HPDE6-E6E7 (cell line): Measurements from ENCODE around the gene CGNL1.

Source experiments
- DNase-seq: peaks from one replicate; pipeline ENCODE4 v3.0.0; 2011; ENCODE audit warnings: missing footprints; ENCODE audit errors: extremely low spot score

Gene CGNL1

DNA sequence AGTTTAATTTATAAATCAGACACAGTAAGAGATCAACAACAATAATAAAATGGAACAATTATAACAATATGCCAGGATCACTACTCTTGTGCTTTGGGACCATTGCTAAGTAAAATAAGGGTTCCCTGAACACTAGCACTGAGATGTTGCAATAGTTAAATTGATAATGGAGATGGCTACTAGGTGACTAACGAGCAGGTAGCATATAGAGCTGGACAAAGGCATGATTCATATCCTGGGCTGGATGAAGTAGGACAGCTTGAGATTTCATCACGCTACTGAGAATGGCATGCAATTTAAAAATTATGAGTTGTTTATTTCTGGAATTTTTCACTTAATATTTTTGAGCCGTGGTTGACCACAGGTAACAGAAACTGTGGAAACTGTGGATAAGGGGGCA, 194.7 kb downstream of the CGNL1 start:
- peak; percentile 83 for DNase-seq

DNA sequence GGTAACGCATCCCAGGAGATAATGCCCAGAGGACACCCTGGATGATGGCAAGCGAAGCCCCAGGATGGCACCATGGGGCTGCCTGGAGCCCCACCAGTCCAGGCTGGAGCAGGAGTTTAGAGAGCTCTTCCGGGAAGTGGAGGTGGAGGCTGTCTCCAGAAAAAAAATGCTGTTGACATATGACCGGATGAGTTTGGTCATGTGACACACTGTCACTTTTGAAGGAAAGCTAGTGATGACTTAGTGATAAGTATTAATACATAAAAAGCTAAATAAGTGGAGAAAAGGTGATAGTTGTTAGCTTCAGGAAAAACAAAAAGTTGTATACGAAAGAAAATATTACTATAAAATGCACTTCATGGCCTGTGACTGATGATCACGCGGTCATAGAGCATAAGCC, 195.4 kb downstream of the CGNL1 start:
- no peak for DNase-seq

DNA sequence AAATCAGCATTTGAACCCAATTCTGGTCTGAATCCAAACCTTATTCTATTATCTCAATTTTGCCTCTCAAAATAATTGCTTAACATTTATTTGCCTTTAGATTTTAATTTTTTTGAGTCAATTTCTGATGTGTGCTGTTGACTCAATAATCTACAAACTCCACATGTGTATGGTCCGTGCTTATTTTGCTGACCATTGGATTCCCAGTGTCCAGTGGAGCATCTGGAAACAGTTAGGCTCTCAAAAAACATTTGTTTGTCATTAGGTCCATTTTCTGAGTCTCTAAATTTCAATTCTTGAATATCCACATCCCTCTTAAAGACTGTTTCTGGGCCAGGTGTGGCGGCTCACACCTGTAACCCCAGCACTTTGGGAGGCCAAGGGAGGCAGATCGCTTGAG, 196.2 kb downstream of the CGNL1 start:
- no peak for DNase-seq

DNA sequence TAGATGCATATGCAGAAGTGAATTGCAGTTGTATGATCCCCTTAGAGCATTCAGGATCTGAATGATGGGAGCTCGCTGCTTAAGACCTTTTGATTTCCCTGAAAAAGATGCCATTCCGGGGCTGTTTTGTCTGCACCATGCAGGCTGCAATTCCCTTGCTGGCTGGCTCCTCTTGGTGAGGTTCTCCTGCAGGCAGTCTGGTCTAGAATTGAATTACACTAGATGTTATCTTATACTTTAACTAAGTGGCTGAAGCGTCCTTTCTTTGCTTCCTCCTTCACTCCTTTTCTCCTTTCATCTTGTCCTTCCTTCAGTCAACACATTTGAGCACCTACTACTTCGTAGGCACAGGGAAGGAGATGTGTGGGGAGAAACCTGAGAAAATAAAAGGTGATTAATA, 196.8 kb downstream of the CGNL1 start:
- DNase-seq = no peak

DNA sequence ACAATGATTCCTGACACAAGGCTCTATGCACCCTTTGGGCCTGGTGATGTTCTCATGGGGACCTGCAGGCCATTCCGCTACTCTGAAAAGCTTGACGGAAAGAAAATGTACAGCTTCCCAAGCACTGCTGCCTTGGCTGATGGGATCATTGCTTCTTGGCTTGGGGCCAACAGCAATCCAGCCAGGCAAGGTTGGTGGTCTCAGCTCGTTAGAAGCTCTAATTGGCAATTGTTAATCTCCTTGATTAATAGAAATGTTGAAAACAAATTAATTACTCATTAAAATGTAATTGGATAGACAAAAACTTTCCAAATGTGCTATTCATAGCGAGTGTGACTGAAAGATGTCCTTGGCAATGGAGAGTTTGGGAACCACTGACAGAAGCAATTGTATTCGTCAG, 199.1 kb downstream of the CGNL1 start:
- DNase-seq = no peak

DNA sequence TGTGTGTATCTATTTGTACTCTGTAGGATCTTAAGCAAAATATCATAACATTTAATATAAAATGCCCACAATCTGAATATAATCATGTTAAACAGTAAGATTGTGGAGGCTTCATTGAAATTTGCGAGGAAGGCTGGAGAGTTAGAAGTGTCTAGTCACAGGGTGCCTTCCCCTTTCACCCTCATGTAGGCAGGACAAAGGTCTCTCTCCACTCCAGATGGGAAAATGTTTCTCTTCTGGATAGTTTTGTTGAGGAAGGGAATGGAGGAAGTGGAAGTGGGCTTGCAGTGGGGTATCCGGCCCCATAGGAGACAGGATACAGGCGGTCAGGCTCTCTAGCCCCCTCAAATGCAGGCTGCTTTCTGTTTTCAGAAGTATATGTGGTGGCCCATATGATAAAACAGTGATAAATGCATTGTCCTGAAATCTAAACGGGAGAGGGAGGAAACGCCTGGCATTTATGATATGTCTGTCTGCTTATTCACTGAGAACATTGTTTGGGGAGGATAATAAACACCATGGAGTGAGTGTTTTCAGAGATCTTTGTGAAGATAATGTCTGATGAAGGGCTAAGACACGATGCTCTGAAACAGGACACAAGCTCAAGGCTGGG, 202.1 kb downstream of the CGNL1 start:
- DNase-seq = no peak

DNA sequence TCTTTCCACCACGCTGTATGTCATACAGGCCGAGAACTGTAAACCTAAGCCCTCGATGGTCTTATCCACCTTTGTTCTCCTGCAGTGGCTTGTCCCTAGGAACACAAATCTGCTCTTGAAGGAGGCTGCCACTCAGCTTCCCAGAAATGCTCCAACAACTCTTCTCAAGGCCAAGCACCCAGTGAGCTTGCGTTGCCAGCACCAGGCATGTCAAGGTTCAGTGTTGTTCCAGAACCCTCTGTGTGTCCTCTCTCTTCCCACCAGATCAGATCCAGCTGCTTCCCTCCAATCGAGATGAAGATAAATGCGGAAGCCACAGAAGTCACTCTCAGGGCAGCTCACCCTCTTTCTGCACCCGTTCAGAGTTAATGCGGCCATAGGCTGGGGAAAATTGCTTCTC, 204.1 kb downstream of the CGNL1 start:
- no peak for DNase-seq

DNA sequence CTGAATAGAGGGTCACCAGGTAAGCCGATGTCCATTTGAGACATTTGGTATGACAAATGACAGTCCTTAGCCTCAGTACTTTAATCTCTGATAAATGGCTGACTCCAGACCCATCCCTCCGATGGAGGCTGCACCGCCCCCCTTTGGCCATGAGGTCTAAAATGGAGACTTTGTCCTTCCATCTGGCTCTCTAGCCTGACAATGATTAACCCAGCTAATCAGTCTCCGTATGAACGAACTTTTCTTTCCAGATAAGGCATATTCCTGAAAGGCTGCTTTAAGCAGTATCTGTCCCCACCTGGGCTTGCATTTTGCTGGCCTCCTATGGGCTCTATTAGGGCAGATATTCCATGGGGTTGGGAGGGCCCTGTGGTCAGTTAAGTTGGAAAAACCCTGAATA, 204.6 kb downstream of the CGNL1 start:
- DNase-seq = no peak

DNA sequence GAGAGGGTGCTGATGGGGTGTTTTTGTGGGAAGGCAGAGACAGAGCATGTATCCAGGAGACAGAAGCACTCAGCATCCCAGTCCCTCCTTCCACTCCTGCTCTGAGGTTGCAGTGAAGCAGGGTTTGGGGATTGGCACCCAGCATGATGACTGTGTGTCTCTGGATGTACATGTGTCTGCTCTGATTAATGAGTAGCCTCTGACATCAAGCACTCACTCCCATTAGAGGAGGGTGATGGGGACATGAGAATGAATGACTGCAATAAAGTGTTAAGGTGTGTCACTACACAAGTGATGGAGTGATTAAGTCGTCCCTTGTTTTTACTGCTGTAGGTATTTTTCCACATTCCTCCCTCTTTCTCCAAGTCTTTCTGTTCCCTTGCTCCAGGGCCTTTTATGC, 205.8 kb downstream of the CGNL1 start:
- DNase-seq = no peak

DNA sequence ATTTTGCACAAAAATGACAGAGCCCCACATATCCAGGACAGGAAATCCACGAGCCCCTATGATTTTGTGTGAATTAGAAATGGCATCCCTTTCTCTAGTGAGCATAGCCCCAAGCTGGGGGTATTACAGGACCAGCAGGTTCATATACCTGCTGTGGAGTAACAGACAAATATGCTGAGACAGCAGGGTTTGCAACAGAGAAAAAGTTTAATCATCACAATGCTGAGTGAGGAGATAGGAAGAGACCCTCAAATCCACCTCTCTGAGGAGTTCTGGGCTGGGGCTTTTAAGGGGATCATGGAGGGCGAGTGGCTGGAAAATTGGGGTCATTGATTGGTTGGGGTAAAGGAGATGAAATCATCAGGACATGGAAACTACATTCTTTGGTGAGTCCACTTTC, 207.0 kb downstream of the CGNL1 start:
- DNase-seq = no peak

DNA sequence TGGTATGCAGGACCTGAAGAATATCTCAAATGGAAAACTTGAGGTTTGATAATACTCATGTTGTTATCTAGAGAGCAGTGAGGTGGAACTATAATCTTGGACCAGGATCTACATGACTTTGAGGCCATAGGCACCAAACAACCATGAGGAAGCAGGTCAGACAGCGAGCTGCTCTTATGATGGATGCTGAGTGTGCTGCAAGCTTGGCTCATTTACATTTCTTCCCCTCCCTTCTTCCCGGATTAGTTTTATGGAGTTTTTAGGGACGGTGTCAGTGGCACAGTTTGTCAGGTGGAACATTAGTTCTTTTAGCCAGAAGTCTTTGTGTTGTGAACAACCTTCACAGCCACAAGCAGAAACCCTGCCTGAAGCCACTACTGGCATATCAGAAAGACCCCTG, 207.4 kb downstream of the CGNL1 start:
- DNase-seq = no peak

DNA sequence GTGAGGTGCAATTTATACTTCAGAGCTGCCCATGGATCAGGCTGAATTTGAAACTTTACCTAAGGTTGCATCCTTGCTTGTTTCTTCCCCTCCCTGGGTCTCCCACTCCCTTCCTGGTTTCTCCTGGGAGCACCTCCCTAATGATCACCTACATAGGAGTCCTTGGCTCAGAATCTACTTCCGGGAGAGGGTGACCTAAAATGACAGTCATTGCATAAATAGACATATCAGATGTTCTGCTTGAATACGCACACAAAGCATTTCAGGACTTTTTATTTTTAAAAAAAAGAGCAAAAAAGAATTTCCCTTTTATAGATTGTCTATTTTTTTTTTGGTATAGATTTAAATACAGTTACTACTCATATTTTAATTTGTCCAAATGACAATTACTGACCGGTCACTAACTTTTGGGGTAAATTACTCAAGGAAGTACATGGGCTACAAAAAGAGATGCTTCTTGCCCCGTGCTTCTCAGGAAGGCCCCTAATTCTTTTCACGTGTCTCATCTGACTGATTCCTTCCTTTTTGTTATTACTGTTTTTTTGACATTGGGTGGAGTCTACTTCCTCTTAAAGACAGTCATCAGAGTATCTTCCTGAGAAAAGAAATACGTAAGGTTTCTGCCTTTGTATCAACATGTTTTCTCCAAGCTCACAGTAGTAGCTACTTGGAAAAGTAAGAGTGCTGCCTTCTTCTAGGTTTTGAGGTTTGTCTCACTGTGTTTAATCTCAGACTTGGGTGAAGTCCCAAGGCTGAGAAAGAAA, 210.5 kb downstream of the CGNL1 start:
- DNase-seq = no peak

DNA sequence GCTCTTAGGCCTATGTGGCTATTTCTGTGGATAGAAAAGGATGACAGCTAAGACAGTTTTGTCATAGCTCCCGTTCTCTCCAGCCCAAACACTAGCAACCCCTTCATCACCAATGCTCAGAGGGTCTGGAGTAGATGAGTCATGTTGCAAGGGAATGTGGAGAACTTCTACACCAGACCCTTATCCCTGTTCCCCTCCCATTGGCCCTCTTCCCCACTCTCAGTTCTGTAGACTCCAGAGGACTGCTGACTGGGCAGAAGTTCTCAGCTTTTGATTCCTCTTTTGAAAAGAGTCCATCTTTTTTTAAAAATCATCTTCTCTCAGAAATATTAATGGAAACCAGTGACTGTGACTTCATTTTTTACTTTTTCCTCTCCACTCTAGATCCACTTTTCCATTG, 213.0 kb downstream of the CGNL1 start:
- DNase-seq = no peak

DNA sequence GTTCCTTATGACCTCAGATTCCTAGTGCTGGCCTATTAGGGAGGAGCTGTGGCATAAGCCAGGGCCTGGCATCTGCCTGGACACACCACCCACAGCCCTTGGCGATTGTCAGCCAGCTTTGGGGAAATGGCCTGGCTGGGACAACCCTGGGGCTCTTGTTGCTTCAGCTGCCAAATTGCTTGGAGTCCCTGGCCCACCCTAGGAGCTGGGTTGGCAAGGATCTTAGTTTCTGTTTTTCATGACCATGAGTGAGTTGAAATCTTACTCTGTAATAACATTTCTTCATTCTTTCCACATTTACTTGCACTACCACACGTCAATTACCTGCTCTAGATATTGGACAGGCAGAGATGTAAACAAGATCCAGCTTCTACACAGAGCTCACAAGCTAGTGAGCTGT, 213.4 kb downstream of the CGNL1 start:
- DNase-seq = no peak

DNA sequence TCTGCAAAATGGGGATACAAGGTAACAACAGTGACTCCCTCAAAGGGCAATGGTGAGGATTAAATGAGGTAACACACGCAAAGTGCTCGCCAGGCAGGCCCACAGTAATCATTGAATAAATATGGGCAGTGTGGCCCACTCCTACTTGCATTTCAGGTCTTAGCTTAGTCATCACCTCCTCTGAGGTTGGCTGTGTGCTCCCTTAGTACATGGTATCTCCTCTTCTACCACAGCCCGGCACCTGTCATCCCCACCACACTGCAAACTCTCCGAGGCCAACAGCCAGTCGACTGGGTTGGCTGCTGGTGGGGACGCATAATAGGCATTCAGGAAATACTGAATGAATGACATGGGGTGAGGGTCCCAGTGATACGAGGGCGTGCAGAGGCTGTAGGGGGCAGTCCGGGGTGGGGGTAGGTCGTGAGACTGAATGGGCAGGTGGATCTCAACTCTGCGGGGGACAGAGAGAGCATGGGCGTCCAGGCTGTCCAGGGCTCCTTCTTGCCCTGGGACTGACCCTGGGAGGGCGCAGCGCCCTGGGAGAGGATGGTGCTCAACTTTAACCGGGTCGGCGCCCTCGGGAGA, 215.0 kb downstream of the CGNL1 start:
- peak; percentile 31 for DNase-seq

DNA sequence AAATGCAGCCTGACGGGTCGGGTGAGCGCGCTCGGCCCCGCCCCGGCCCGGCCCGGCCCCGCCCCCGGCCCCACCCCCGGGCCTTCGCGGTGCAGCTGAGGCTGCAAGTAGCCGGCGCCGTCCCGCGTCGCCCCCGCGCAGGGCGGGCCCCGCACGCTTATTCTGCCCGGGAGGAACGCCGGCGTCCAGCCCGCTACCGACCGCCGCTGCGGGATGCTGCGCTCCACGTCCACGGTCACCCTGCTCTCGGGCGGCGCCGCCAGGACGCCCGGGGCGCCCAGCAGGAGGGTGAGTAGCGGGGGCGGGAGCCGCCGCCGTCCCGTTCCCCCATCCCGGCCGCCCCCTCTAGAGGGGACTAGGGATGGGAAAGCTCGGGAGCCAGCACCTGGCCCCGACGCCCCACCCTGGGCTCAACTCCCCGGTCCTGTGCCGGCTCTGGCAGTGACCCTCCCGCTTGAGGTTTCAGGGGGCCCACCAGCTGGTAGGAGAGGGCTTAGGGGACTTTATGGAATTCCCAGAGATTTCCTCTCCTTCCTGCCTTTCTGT, 215.6 kb downstream of the CGNL1 start, which contains the start of gene MYZAP:
Gene MYZAP, plus strand, starts transcription at position 83 of the 546 bp plus-strand sequence. Its CDS starts 131 bp downstream, at position 214.
- DNase-seq = peak; percentile 64

DNA sequence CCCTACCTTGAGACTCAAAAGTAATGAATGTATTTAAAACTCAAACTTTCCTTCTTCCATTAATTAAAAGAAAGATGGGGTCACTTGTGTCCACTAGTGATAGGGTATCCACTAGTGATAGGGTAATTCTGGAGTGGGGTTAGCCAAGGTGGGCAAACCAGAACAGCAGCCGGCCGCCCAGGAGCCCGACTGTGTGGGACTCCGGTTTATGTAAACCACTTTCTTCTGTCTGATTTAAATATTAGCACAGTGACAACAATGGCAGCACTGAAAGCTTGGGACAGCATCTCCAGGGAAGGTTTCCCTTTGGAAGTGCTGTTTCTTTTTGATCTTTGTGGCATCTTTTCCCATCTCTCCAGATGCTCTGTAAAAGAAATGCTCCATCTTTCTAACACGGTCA, 216.1 kb downstream of the CGNL1 start:
- no peak for DNase-seq

DNA sequence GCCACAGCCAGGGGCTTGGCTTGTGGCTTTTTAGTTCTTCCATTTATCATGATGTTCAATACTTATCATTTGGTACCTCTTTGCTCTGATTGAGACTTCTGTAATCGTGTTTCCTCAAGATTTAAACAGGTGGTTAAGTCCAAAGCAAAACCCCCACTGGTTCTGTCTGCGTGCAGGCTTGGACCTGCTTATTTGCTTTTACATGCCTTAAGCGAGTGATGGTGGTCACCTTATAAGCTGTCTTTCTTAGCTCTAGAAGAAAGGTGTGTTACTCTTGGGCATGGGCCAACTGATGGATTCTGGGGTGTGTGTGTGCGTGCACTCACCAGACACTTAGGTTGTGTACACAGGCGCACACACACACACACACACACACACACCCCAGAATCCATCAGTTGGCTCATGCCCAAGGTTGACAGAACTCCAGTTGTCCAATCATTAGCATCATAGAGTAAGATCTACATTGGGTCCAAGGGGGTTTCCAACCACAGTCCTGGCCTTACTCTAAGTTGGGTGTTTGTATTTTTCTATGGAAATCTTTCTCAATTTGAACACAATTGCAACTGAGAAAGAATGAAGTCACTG, 216.6 kb downstream of the CGNL1 start:
- DNase-seq = no peak

DNA sequence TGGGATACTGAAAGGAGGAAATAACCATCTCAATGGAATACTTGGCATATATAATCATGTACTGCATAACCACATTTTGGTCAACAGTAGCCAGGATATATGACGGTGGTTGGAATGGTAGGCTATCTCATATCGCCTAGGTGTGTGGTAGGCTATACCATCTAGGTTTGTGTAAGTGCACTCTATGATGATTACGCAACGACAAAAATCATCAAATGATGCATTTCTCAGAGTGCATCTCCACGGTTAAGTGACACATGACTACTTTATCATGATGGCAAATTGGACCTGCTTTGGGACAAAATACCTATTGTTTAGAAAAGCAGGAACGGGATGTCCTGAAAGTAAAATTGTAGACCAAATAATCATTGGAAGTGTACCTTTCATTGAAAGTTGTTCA, 218.2 kb downstream of the CGNL1 start:
- no peak for DNase-seq

DNA sequence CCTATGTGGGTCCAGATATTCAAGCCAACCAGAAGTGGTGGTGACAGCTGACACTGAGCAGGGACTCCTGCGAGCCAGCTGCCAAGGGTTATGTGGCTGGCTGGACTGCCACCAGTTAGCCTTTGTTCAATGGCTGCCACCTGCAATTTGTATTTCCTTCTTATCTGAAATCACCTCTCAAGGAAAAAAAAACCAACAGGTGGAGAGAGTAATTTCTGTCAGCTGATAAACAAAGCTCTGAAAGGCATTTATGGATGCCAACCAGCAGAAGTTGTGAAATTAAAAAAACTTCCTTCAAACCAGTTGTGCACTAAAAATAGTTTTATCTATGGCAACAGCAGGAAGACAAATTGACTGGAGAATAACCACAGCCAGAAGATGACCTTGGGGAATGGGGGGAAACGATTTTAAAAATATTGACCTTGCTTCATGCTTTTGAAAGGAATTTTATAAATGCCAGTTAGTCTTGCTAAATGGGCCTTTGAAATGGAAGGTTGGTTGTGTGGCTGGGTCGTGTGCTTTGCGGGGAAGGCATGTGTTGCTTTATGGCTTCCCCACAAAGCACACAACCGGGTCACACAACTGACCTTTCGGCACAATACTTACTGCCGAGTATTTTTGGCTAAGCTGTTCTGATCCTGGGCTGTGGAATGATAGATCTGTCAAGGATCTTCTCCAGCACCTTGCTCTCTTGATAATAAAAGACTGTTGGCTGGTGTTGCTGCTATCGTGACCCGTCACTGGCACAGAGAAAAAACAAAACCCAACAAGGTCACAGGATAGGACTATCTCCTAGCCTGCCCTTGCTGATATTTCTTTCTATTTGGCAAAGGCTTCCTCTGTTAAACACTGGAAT, 218.9 kb downstream of the CGNL1 start:
- DNase-seq = no peak

DNA sequence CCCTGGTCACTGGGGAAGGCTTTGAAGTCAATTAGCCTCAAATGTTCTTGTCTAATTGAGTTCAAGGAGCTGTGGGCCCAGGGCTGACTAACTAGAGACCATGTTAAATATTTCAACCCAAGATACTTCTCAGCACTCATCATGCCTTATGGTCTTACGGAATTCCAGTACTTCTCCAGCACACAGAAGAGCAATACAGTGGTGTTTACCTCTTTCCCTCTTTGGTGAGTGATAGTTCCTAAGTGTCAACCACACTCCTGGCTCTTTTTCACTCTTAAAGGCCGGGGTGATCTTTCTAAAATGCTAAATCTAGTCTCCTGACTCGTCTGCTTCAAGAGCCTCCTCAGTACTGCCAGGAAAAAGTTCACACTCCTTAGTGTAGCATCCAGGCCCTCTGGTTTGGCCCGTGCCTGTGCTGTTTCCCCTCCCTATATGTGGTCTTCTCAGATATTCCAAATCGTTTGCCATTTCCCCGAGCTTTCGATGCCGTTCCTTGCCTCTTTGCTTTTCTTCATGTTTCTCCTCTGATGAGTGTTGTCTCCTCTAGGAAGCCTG, 220.1 kb downstream of the CGNL1 start:
- no peak for DNase-seq
